Immature natural killer cell (primary cell): Measurements from ENCODE around the gene PLA2G4E. TPM values are rescaled to one million over a fixed set of nuclear protein-coding genes. Genes with fewer than 3 reads are reported as not detected.

ENCODE experiments used
- DNase-seq, 3 donors: peaks; one replicate each; pipeline ENCODE4 v3.0.0; 2022; ENCODE audit warnings: mixed read lengths in 1 of 3
- H3K27ac Mint-ChIP-seq, 6 donors: one replicate each; pipeline ENCODE4 v1.8.0; 2020; ENCODE audit warnings: mixed read lengths in 6 of 6, mild to moderate bottlenecking in 5 of 6, inconsistent platforms in 4 of 6, moderate library complexity in 3 of 6
- H3K27me3 Mint-ChIP-seq, 3 donors: one replicate each; pipeline ENCODE4 v1.8.0; 2020 to 2021; ENCODE audit warnings: low read depth in 3 of 3, mild to moderate bottlenecking in 3 of 3, mixed read lengths in 3 of 3, moderate library complexity in 3 of 3, inconsistent platforms in 1 of 3
- H3K36me3 Mint-ChIP-seq, 3 donors: one replicate each; pipeline ENCODE4 v1.8.0; 2020; ENCODE audit warnings: mixed read lengths in 3 of 3, inconsistent platforms in 2 of 3, mild to moderate bottlenecking in 2 of 3
- H3K4me1 Mint-ChIP-seq, 2 donors: one replicate each; pipeline ENCODE4 v1.8.0; 2020; ENCODE audit warnings: inconsistent platforms in 2 of 2, mild to moderate bottlenecking in 2 of 2, mixed read lengths in 2 of 2, moderate library complexity in 1 of 2
- H3K4me3 Mint-ChIP-seq, 5 donors: one replicate each; pipeline ENCODE4 v1.8.0; 2020; ENCODE audit warnings: mild to moderate bottlenecking in 5 of 5, mixed read lengths in 5 of 5, inconsistent platforms in 3 of 5, moderate library complexity in 3 of 5
- H3K9me3 Mint-ChIP-seq, 6 donors: one replicate each; pipeline ENCODE4 v1.8.0; 2020; ENCODE audit warnings: mild to moderate bottlenecking in 6 of 6, mixed read lengths in 6 of 6, inconsistent platforms in 4 of 6, moderate library complexity in 3 of 6
- polyA plus RNA-seq, 3 donors: library from polyadenylated mRNA; unstranded; fragments of 300-500 nt; fragmentation: Illumina TruSeq; gene quantifications; one replicate each; pipeline ENCODE4 v1.2.3, GENCODE V29; 2021

Gene PLA2G4E
- polyA plus RNA-seq, 3 donors from 2014 or later, result not detected

DNA sequence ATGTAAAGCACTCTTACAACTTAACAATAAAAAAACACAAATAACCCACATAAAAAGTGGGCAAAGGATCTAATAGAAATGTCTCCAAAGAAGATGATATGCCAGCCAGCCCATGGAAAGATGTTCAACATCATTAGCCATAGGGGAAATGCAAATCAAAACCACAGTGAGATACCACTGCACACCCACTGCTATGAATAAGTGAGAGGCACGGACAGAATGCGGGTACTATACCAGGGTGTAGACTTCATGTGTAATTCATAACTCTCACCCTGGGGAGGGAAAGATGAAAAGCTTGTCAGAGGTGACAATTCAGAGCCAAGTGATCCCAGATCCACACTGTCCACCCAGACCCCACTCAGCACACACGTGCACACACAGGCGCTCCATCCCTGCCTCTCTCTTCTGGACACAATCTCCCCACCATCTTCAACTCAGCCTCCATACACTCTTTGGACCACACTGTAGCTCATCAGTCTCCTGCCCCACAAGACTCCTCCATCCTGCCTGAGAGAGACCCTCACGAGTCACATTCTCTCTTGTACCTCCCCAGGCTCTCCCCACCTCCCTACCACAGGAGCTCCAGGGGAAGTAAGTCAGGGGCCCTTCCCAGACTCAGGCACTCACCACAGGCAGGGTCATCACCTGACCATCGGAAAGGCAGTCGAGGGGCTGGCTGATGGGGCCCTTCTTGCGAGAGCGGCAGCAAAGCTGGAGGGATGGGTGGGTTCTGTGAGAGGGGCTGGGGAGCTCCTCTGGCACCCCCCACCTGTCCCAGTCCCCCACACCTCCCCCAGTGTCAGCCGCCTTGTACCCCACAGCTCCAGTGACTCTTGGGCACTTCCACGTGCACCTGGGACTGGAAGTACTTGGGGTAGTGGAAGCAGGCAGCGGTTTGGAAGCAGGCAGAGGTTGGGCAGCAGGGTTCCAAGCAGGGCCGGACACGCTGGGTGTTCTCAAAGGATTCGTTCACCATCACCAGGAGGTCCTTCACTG, 21.3 kb downstream of the PLA2G4E start:
- DNase-seq, result no peak

DNA sequence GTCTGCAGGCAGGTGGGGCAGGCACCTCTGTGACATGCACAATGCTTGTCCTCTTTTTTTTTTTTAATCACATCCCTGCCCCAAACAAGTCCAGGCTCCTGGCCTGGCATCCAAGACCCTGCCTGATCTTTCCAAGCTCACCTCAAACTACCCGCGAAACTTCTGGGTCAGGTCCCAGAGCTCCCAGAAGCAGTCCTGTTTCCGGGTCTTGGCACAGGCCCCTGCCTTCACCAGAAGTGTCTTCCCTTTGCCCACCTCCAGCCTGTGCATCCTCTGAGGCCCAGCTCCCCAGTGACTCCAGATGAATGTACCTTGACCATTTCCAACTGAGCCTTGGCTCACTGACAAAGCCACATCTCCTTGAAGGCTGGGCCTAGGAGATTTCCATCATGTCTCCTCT, 23.0 kb downstream of the PLA2G4E start:
- H3K36me3 Mint-ChIP-seq, result no peaks in the 10 kb centered on the region
- H3K27ac Mint-ChIP-seq, result no peak overlapping the region

More for the DNA sequence above, 21.3 kb downstream of the PLA2G4E start:
- Mint-ChIP-seq H3K36me3 (no peaks in the 10 kb centered on the region), H3K4me1 (no peaks in the 10 kb centered on the region), H3K27me3 (peaks cover 0 to 3% (median 1%) of the 10 kb centered on the region in 3 donors), H3K27ac (no peak overlapping the region), H3K4me3 (no peak overlapping the region), H3K9me3 (no peaks in the 10 kb centered on the region)

DNA sequence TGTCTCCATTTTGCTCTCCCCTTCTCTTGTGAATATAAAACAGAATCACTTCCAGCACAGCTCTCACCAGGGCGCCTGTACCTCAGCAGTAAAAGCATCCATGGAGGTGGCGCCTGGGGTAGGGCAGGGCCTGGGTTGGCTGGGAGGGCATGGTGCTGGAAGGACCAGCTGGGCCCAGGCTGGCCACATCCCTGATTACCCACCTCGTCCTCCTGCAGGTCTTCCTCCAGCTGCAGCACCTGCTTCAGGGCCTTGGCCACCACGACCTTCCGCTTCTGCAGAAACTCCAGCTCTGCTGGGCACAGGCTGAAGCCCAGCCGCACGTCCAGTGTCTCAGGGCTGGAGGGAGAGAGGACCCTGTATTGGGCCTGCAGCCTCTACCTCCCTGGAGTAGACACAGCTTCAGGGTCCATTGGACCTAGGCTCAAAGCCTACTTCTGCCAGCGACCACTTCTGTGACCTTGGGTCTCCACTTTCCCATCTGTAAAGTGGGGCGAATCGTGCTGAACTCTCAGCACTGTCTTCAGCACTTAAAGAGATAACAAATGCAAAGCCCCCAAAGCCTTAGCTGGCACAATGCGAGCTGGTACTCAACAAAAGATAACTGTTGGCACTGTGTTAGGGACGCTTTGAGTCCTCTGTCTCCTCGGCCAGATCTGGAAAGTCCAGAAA, 23.8 kb downstream of the PLA2G4E start:
- H3K27me3 Mint-ChIP-seq, result peaks cover 0 to 3% (median 1%) of the 10 kb centered on the region in 3 donors
- no peak overlapping the region for H3K27ac Mint-ChIP-seq
- no peak overlapping the region for H3K4me3 Mint-ChIP-seq
- DNase-seq, result no peak
- no peaks in the 10 kb centered on the region for H3K9me3 Mint-ChIP-seq
- H3K36me3 Mint-ChIP-seq, result no peaks in the 10 kb centered on the region
- no peaks in the 10 kb centered on the region for H3K4me1 Mint-ChIP-seq

More for the DNA sequence above, 23.0 kb downstream of the PLA2G4E start:
- Mint-ChIP-seq H3K9me3 (no peaks in the 10 kb centered on the region), H3K27me3 (peaks cover 0 to 3% (median 1%) of the 10 kb centered on the region in 3 donors), H3K4me1 (no peaks in the 10 kb centered on the region), H3K4me3 (no peak overlapping the region)
- DNase-seq, result no peak

DNA sequence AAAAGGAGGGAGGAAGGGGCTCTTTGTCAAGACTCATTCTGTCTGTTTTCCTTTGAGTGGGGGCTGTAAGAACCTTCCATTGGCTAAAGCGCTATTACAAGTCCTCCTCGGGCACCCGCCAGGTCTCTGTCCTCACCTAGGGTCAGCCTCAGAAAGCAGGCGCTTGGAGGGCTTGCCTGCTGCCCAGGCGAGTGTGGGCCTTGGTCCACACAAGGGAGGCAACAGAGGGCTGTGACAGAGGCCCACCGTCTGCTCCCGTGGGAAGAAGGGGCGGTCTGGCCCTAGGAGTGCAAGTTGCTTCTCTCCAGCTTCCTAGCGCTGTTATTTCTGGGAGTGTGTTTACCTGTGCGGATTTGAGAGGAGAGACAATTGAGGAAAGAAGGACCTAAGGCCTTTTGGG, 24.5 kb downstream of the PLA2G4E start:
- H3K36me3 Mint-ChIP-seq, result no peaks in the 10 kb centered on the region
- no peak overlapping the region for H3K4me3 Mint-ChIP-seq
- DNase-seq, result no peak
- peaks cover 0 to 3% (median 1%) of the 10 kb centered on the region in 3 donors for H3K27me3 Mint-ChIP-seq
- no peak overlapping the region for H3K27ac Mint-ChIP-seq
- no peaks in the 10 kb centered on the region for H3K9me3 Mint-ChIP-seq
- no peaks in the 10 kb centered on the region for H3K4me1 Mint-ChIP-seq

DNA sequence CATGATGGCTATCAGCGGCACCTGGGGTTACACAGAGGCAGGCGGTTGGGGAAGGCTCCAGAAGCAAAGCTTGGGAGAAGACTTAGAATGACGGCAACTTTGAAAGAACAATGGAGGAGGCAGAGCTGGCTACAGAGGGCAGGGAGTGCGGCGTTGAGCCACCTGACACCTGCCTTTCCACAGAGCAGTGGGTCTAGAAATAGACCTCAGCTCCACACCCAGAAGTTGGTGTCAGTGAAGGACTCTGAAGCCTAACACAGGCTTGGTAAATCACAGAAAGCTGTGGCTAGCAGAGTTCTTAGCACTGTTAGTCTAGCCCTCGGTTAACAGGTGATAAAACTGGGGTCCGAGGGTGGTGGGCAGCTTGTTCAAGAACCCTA, 25.4 kb downstream of the PLA2G4E start:
- H3K4me1 Mint-ChIP-seq, result no peaks in the 10 kb centered on the region
- peaks cover 0 to 3% (median 1%) of the 10 kb centered on the region in 3 donors for H3K27me3 Mint-ChIP-seq
- no peak for DNase-seq
- H3K36me3 Mint-ChIP-seq, result no peaks in the 10 kb centered on the region
- H3K27ac Mint-ChIP-seq, result no peak overlapping the region
- no peaks in the 10 kb centered on the region for H3K9me3 Mint-ChIP-seq
- H3K4me3 Mint-ChIP-seq, result no peak overlapping the region

DNA sequence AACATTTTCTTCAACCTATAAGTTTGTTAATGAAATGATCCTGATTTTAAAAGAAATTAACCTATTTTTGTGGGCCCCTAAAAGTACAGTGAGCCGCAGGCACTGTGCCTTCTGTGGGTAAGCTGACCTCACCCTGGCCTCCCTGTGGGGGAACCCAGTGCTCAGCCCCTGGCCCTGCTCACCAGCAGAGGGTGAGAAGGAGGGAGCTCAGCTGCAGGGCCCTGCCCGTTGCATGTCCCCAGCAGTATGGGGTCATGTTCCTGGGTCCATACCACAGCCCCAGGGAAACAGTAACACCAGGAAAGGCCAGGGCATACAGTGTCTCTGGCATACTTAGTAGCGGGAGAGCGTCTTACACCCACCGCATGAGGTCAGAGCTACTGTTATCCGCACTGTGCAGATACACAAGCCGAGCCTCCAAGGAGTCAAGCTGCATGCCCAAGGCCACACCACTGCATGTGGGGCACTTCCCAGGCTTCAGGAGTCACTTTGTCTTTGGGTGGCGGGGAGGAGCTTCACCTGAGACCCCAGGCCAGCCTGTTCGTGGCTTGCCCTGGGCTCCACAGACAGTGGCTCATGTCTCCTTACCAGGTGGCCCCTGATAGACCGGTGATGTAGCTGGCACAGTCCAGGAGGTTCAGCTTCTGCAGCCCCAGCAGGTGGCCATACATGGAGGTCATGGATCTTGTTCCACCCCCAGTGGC, 25.9 kb downstream of the PLA2G4E start:
- peaks cover 0 to 3% (median 1%) of the 10 kb centered on the region in 3 donors for H3K27me3 Mint-ChIP-seq
- H3K27ac Mint-ChIP-seq, result no peak overlapping the region
- no peaks in the 10 kb centered on the region for H3K36me3 Mint-ChIP-seq
- H3K9me3 Mint-ChIP-seq, result no peaks in the 10 kb centered on the region
- H3K4me3 Mint-ChIP-seq, result no peak overlapping the region
- H3K4me1 Mint-ChIP-seq, result no peaks in the 10 kb centered on the region
- DNase-seq, result no peak

DNA sequence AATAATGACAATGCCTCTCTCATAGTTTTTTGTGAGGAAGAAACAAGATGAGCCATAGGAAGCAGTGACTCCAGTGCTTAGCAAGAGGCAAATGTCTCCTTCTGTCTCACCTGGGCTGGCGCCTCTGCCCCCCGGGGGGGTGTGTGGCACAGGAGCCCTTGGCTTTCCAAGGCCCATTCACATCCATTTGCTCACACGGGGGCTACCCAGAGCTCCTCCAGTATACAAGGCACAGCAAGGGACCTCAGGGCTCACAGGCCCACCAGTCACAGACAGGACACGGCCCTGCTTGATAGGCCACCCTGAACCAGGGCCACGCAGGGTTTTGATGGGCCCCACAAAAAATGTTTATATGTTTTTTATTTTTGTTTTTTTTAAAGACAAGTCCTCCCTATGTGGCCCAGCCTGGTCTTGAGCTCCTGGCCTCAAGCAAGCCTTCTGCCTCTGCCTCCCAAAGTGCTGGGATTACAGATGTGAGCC, 26.6 kb downstream of the PLA2G4E start:
- H3K4me3 Mint-ChIP-seq, result no peak overlapping the region
- H3K27me3 Mint-ChIP-seq, result peaks cover 0 to 3% (median 1%) of the 10 kb centered on the region in 3 donors
- H3K9me3 Mint-ChIP-seq, result no peaks in the 10 kb centered on the region

DNA sequence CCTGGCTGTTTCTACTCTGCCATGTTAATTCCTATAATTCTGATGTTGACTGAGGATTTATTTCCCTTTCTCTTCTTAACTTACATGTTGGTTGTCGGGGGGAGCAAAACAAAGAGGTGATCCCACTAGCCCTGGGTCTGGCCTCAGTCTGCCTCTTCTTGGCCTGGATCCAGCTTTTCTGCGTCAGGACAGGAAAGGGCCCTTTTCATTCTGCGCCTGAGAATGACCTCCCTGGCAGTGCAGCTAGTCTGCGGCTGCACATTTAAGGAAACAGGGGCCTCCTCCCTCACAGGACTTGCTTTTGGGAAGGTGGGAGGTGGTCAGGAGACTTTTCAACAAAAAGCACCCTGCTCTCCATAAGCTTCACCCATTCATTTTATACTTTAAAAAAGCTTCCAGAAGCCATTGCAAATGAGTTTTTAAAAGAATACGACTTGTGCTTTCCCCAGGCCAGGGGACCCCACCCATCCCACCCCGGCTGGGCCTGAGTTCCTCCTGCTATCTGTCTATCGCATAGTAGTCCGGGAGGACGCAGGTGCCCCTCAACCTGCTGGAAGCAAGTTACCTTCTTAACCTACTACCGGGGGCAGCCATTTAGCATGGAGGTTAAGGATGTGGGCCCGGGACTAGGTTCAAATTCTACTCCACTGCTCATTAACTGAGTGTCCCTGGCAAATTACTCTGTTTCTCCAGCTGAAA, 27.2 kb downstream of the PLA2G4E start:
- H3K27ac Mint-ChIP-seq, result no peak overlapping the region
- no peak overlapping the region for H3K4me3 Mint-ChIP-seq
- H3K4me1 Mint-ChIP-seq, result no peaks in the 10 kb centered on the region
- peaks cover 0 to 3% (median 1%) of the 10 kb centered on the region in 3 donors for H3K27me3 Mint-ChIP-seq
- no peaks in the 10 kb centered on the region for H3K9me3 Mint-ChIP-seq
- DNase-seq, result no peak
- H3K36me3 Mint-ChIP-seq, result no peaks in the 10 kb centered on the region

More for the DNA sequence above, 26.6 kb downstream of the PLA2G4E start:
- no peaks in the 10 kb centered on the region for H3K4me1 Mint-ChIP-seq
- no peaks in the 10 kb centered on the region for H3K36me3 Mint-ChIP-seq
- no peak overlapping the region for H3K27ac Mint-ChIP-seq
- no peak for DNase-seq

DNA sequence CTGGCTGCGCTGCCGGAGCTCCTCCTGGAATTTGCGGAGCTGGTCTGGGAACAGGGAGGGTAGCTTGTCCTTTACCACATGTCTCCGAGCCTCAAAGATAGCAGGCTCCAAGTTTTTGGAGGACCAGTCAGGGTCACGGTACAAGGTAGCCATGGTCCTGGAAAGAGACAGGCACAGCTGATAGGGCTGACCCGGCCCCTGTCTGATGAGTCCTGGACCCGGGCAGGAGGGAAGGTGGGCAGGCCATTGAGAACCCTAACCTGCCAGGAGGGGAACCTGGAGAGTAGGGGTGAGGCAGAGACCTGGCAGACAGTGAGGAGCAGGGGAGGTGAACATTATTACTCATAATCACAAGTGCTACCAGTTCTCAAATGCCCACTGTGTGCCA, 28.0 kb downstream of the PLA2G4E start:
- Mint-ChIP-seq H3K4me3 (no peak overlapping the region), H3K27ac (no peak overlapping the region), H3K36me3 (no peaks in the 10 kb centered on the region), H3K4me1 (no peaks in the 10 kb centered on the region), H3K27me3 (peaks cover 0 to 3% (median 1%) of the 10 kb centered on the region in 3 donors), H3K9me3 (no peaks in the 10 kb centered on the region)
- DNase-seq, result no peak

DNA sequence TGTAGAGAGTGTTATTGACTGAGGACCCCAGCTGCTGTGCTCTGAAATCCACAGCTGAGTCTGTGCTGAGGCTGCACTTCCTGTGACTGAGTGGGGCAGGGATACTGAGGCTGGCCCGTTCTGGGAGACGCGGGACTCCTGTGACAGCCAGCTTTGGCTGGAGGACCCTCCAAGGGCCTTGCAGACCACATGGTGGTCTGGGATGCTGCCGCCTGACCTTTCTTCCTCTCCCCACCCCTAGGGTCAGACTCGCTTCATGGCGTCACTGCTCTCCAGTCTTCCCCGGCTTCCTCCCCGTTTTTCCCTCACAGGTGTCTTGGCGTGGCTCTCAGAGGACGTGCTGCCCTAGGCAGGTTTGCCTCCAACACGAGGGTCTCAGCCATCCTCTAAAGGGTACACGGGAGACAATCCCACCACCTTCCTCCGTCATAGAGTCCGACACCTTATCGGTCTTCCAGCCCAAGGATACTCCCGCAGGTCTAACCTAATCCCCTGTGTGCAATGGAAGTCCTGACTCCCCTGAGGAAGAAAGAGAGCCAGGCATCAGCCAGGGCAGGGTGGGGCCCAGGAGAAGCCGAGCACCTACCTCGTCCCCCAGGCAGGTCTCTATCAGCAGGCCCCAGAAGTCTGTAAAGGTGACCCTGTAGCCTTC, 28.6 kb downstream of the PLA2G4E start:
- Mint-ChIP-seq H3K9me3 (no peaks in the 10 kb centered on the region), H3K27ac (no peak overlapping the region), H3K4me1 (no peaks in the 10 kb centered on the region), H3K27me3 (peaks cover 0 to 3% (median 1%) of the 10 kb centered on the region in 3 donors), H3K36me3 (no peaks in the 10 kb centered on the region), H3K4me3 (no peak overlapping the region)
- no peak for DNase-seq

DNA sequence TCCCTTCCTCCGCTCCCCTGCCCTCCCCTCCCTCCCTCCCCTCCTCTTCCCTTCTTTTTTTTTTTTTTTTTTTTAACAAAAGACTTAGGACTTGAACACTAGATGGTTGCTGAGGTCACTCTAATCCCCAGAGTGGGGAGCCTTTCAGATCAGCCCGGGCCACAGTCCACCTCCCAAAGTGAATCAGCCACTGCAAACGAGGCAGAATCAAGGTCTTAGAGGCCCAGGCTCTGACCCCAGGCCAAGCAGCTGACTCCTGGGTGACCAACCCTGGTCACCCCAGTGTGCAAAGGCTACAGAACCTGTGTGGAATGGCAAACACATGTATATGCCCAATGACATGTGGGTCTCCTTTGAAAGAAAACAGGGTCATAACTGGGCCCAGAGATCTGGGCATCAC, 30.2 kb downstream of the PLA2G4E start:
- Mint-ChIP-seq H3K27ac (no peak overlapping the region), H3K4me1 (no peaks in the 10 kb centered on the region), H3K27me3 (peaks cover 0 to 1% (median 0%) of the 10 kb centered on the region in 3 donors), H3K9me3 (no peaks in the 10 kb centered on the region), H3K4me3 (no peak overlapping the region), H3K36me3 (no peaks in the 10 kb centered on the region)
- DNase-seq, result no peak

DNA sequence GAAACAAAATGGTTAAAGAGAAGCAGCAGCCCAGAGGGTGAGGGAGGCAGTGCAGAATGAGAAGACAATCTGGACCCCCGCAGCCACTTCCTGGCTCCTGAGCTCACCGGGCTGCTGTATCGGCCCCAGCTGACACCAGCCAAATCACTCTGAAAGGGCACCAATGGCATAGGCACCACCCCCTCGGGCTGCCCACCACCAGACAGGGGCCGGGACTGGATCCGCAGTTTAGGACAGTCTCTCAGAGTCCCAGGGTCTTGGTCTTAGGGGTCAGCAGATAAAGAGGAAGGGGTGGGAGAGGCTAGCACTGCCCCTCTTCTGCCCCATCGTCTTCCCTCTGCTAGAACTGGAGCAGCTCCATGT, 30.6 kb downstream of the PLA2G4E start:
- Mint-ChIP-seq H3K4me1 (no peaks in the 10 kb centered on the region), H3K27me3 (no peaks in the 10 kb centered on the region), H3K9me3 (no peaks in the 10 kb centered on the region), H3K27ac (no peak overlapping the region), H3K4me3 (no peak overlapping the region), H3K36me3 (no peaks in the 10 kb centered on the region)
- DNase-seq, result no peak
